ENCODE measurements around the gene TMEM250.

DNA sequence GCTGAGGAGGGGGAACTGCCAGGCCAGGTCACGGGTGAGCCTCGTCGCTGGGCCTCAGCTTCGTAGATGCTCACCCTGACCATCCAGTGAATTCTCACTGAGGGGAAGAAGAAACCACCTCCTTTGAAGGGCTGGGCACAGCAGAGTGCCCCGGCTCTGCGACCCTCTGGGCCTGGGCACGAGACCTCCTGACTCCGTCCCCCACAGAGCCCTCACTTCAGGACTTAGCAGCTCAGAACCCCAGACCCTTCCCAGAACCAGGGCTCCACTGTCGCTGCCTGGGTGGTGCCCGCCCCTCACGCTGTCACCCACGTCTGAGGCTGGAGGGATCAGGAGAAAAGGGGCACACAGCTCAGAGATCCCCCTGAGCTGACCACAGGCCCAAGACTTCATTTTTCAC is 34.3 kb upstream of the TMEM250 start:
- TF ChIP-seq, protein P1, sequence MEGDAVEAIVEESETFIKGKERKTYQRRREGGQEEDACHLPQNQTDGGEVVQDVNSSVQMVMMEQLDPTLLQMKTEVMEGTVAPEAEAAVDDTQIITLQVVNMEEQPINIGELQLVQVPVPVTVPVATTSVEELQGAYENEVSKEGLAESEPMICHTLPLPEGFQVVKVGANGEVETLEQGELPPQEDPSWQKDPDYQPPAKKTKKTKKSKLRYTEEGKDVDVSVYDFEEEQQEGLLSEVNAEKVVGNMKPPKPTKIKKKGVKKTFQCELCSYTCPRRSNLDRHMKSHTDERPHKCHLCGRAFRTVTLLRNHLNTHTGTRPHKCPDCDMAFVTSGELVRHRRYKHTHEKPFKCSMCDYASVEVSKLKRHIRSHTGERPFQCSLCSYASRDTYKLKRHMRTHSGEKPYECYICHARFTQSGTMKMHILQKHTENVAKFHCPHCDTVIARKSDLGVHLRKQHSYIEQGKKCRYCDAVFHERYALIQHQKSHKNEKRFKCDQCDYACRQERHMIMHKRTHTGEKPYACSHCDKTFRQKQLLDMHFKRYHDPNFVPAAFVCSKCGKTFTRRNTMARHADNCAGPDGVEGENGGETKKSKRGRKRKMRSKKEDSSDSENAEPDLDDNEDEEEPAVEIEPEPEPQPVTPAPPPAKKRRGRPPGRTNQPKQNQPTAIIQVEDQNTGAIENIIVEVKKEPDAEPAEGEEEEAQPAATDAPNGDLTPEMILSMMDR (conservative IDR thresholded peaks at IDR 0.05; ENCODE audit: low read depth, low read length), result no peak
- no peak for TF ChIP-seq EZH2 (IDR thresholded peaks at IDR 0.05; ENCODE audit: borderline replicate concordance, low read depth, low read length, poor library complexity, severe bottlenecking)
